H1 (cell line): ENCODE measurements around the gene WNK3. TPM values are rescaled to one million over a fixed set of nuclear protein-coding genes. Genes with fewer than 3 reads are reported as not detected.

Experiments
- CTCF ChIA-PET: fragments of 300-600 bp; sonication (Branson Sonifier 250); formaldehyde crosslinking; loops from one replicate; lab custom pipeline; 2021; ENCODE audit not compliant: partially characterized antibody; lab: Charles Lee
- POLR2A ChIA-PET: fragments of 300-600 bp; sonication (Branson Sonifier 250); formaldehyde crosslinking; loops from one replicate; lab custom pipeline; 2021; ENCODE audit warnings: inconsistent platforms; ENCODE audit not compliant: partially characterized antibody; lab: Charles Lee
- DNase-seq, 2 experiments: peaks; one replicate each; pipeline versions ENCODE4 v3.0.0 to v3.0.0-alpha.2; 2010 to 2022; ENCODE audit warnings: low spot score in 2 of 2, low read depth in 1 of 2, mixed read lengths in 1 of 2
- FAIRE-seq: peaks from 2 replicates; lab custom pipeline; 2011; peaks lifted over from hg19 to GRCh38; lab: Jason Lieb, UNC
- H2AFZ ChIP-seq: 2 replicates; pipeline ENCODE4 v1.8.1; 2012; ENCODE audit warnings: low read length, inconsistent platforms
- H2AK5ac ChIP-seq: 2 replicates; pipeline ENCODE4 v1.6.1; 2013; ENCODE audit warnings: low read depth, low read length
- H2BK120ac ChIP-seq: replicated peaks from 2 replicates; pipeline ENCODE3; 2013; ENCODE audit warnings: low read depth, low read length, inconsistent platforms
- H2BK12ac ChIP-seq: 2 replicates; pipeline ENCODE4 v1.6.1; 2013; ENCODE audit warnings: low read depth, low read length
- H2BK15ac ChIP-seq: 2 replicates; pipeline ENCODE4 v1.6.1; 2013; ENCODE audit warnings: low read length
- H2BK20ac ChIP-seq: 2 replicates; pipeline ENCODE4 v1.6.1; 2013; ENCODE audit warnings: low read length
- H2BK5ac ChIP-seq: 2 replicates; pipeline ENCODE4 v1.6.1; 2013; ENCODE audit warnings: low read depth, low read length
- H3K14ac ChIP-seq: 2 replicates; pipeline ENCODE4 v1.6.1; 2013; ENCODE audit warnings: inconsistent platforms; ENCODE audit not compliant: insufficient read length
- H3K18ac ChIP-seq: 2 replicates; pipeline ENCODE4 v1.6.1; 2013; ENCODE audit warnings: low read length; ENCODE audit errors: extremely low read depth
- H3K23ac ChIP-seq: 2 replicates; pipeline ENCODE4 v1.6.1; 2013; ENCODE audit warnings: inconsistent platforms; ENCODE audit not compliant: insufficient read length
- H3K23me2 ChIP-seq: 2 replicates; pipeline ENCODE4 v1.6.1; 2013; ENCODE audit warnings: low read depth, low read length
- H3K27ac ChIP-seq: 2 replicates; pipeline ENCODE4 v1.6.1; 2011; ENCODE audit warnings: low read depth, low read length, inconsistent platforms
- H3K27me3 ChIP-seq, 4 experiments: replicated peaks in 1 of 4; 1 replicate in 1 of 4; 2 replicates in 3 of 4; pipeline versions ENCODE4 v1.6.1 to v1.8.1; 2011 to 2013; ENCODE audit warnings: low read length in 3 of 4, mild to moderate bottlenecking in 3 of 4, inconsistent platforms in 2 of 4, mixed read lengths in 2 of 4, moderate library complexity in 1 of 4; ENCODE audit not compliant: control insufficient read depth in 3 of 4, insufficient read depth in 3 of 4; ENCODE audit errors: extremely low read depth in 1 of 4
- H3K36me3 ChIP-seq, 4 experiments: 2 replicates each; pipeline versions ENCODE4 v1.6.1 to v1.8.1; 2011 to 2013; ENCODE audit warnings: mild to moderate bottlenecking in 4 of 4, low read length in 3 of 4, moderate library complexity in 2 of 4, control low read depth in 1 of 4, inconsistent platforms in 1 of 4; ENCODE audit not compliant: insufficient read depth in 4 of 4, control insufficient read depth in 2 of 4
- H3K4ac ChIP-seq: replicated peaks from 2 replicates; pipeline ENCODE3; 2013; ENCODE audit warnings: low read length, low read depth, mixed read lengths, inconsistent platforms; ENCODE audit not compliant: insufficient read length
- H3K4me1 ChIP-seq, 4 experiments: replicated peaks in 1 of 4; 1 replicate in 1 of 4; 2 replicates in 3 of 4; pipeline versions ENCODE4 v1.6.1 to v1.8.1; 2011 to 2013; ENCODE audit warnings: low read length in 3 of 4, inconsistent platforms in 2 of 4, mixed read lengths in 1 of 4; ENCODE audit not compliant: insufficient read depth in 4 of 4, control insufficient read depth in 3 of 4
- H3K4me2 ChIP-seq, 2 experiments: 2 replicates each; pipeline versions ENCODE4 v1.6.1 to v1.8.1; 2011 to 2013; ENCODE audit warnings: low read depth in 2 of 2, low read length in 2 of 2, control low read depth in 1 of 2, inconsistent platforms in 1 of 2, mild to moderate bottlenecking in 1 of 2; ENCODE audit not compliant: insufficient read depth in 1 of 2
- H3K4me3 ChIP-seq, 4 experiments: fragments of 200-600, 300-600 bp in 1 of 4; sonication (generic), shearing (Covaris generic), sonication (Bioruptor Twin) in 1 of 4; 2 replicates each; pipeline versions ENCODE4 v1.5.1 to v1.8.1; 2011 to 2016; ENCODE audit warnings: low read length in 4 of 4, low read depth in 3 of 4, control low read depth in 2 of 4, inconsistent platforms in 2 of 4, mild to moderate bottlenecking in 2 of 4, mixed read lengths in 1 of 4, moderate library complexity in 1 of 4; ENCODE audit not compliant: insufficient read depth in 2 of 4; ENCODE audit errors: extremely low read depth in 1 of 4
- H3K56ac ChIP-seq: replicated peaks from 2 replicates; pipeline ENCODE3; 2013; ENCODE audit warnings: low read depth, mild to moderate bottlenecking, mixed read lengths, low read length, inconsistent platforms; ENCODE audit not compliant: insufficient read length
- H3K79me1 ChIP-seq: 2 replicates; pipeline ENCODE4 v1.6.1; 2013; ENCODE audit warnings: low read depth, low read length, control low read depth
- H3K79me2 ChIP-seq, 2 experiments: 2 replicates each; pipeline versions ENCODE4 v1.6.1 to v1.8.1; 2012 to 2013; ENCODE audit warnings: low read length in 2 of 2, mild to moderate bottlenecking in 2 of 2, inconsistent platforms in 1 of 2; ENCODE audit not compliant: insufficient read depth in 2 of 2, control insufficient read depth in 1 of 2
- H3K9ac ChIP-seq, 4 experiments: replicated peaks in 1 of 4; 1 replicate in 1 of 4; 2 replicates in 3 of 4; pipeline versions ENCODE4 v1.6.1 to v1.8.1; 2011 to 2013; ENCODE audit warnings: low read depth in 3 of 4, low read length in 3 of 4, control low read depth in 2 of 4, mild to moderate bottlenecking in 2 of 4, moderate library complexity in 2 of 4, inconsistent platforms in 1 of 4; ENCODE audit errors: extremely low read depth in 1 of 4
- H3K9me3 ChIP-seq, 2 experiments: 2 replicates each; pipeline versions ENCODE4 v1.6.1 to v1.8.1; 2012 to 2013; ENCODE audit warnings: mild to moderate bottlenecking in 2 of 2, moderate library complexity in 2 of 2, control low read depth in 1 of 2, inconsistent platforms in 1 of 2, low read depth in 1 of 2, low read length in 1 of 2, mixed read lengths in 1 of 2; ENCODE audit not compliant: insufficient read depth in 2 of 2
- H4K20me1 ChIP-seq, 2 experiments: replicated peaks in 1 of 2; 2 replicates each; pipeline versions ENCODE3 to v1.8.1; 2011 to 2013; ENCODE audit warnings: inconsistent platforms in 2 of 2, low read length in 2 of 2, mild to moderate bottlenecking in 1 of 2; ENCODE audit not compliant: insufficient read depth in 2 of 2, control insufficient read depth in 1 of 2
- H4K5ac ChIP-seq: 2 replicates; pipeline ENCODE4 v1.6.1; 2013; ENCODE audit warnings: low read length, low read depth, mixed read lengths, inconsistent platforms; ENCODE audit not compliant: insufficient read length
- H4K8ac ChIP-seq: 2 replicates; pipeline ENCODE4 v1.8.0; 2013; ENCODE audit warnings: mild to moderate bottlenecking, moderate library complexity, low read length, inconsistent platforms; ENCODE audit not compliant: insufficient read depth; ENCODE audit errors: extremely low read depth
- H4K91ac ChIP-seq: replicated peaks from 2 replicates; pipeline ENCODE3; 2013; ENCODE audit warnings: low read length, mixed read lengths, inconsistent platforms; ENCODE audit not compliant: insufficient read length
- CBX5 ChIP-seq: fragments of 300-800, 300-1000 bp; sonication (generic); IDR thresholded peaks from 2 replicates; pipeline ENCODE4 v1.7.1; 2016; ENCODE audit warnings: antibody characterized with exemption, low read length, low read depth
- EP300 ChIP-seq, 2 experiments: IDR thresholded peaks; 1 replicate in 1 of 2; 2 replicates in 1 of 2; pipeline ENCODE4 v1.6.1; 2011 to 2012; ENCODE audit warnings: low read depth in 2 of 2, low read length in 2 of 2, mild to moderate bottlenecking in 2 of 2, borderline replicate concordance in 1 of 2, inconsistent platforms in 1 of 2, moderate library complexity in 1 of 2
- KDM5A ChIP-seq: fragments of 200-600 bp; IDR thresholded peaks from 2 replicates; pipeline ENCODE4 v1.7.1; 2012; ENCODE audit warnings: mild to moderate bottlenecking, low read length, inconsistent platforms, mixed read lengths
- SIRT6 ChIP-seq: IDR thresholded peaks from one replicate; pipeline ENCODE4 v1.7.1; 2012; ENCODE audit warnings: low read length, inconsistent platforms
- SP2 ChIP-seq: IDR thresholded peaks from 2 replicates; pipeline ENCODE4 v1.6.1; 2012; ENCODE audit warnings: mild to moderate bottlenecking, low read length, inconsistent platforms
- WGBS, 2 experiments: shearing (Covaris generic) in 1 of 2; methylation state at CpG; one replicate each; pipeline versions ENCODE4 v1.1.6 to v1.1.7; 2013 to 2015; ENCODE audit warnings: low lambda C conversion rate in 2 of 2, mixed read lengths in 2 of 2, inconsistent platforms in 1 of 2, low coverage in 1 of 2, missing lambda C conversion rate in 1 of 2; ENCODE audit not compliant: insufficient replicate concordance in 2 of 2, insufficient coverage in 1 of 2, insufficient read length in 1 of 2; ENCODE audit errors: extremely low coverage in 1 of 2, missing lambda C conversion rate in 1 of 2; 5-methylcytosine and 5-hydroxymethylcytosine counted together
- polyA plus RNA-seq, 7 experiments: library from polyadenylated mRNA; depleted of rRNA in 3 of 7; stranded (reverse) in 5 of 7; unstranded in 2 of 7; fragments of >200 nt in 5 of 7; fragments of 200-250 nt in 2 of 7; gene quantifications; 1 replicate in 5 of 7; 2 replicates in 1 of 7; 4 replicates in 1 of 7; pipeline versions ENCODE4 v1.2.1 to v1.2.3, GENCODE V29; 2011 to 2013; ENCODE audit warnings: missing spikeins in 2 of 7, mixed read lengths in 2 of 7
- total RNA-seq: library from RNA; stranded (reverse); fragmentation: NEBNext Ultra II Directional; extraction: Animal tissue kit (Norgen Biotek cat#: 25700); gene quantifications from 2 replicates; pipeline ENCODE4 v1.2.1, GENCODE V29; 2021

WNK3 gene
- total and polyA plus RNA-seq, 2 of the 8 experiments (the other 6 are each of a cell fraction or from before 2014, with no cell fraction given): 5.5 to 37.5 TPM

GRCh38 chrX:54184474-54184873, 173.4 kb downstream of the WNK3 start:
- Histone ChIP-seq H4K91ac (no peak overlapping the region), H3K4me1 (peaks cover 0 to 4% (median under 1%) of the 10 kb centered on the region in 4 experiments; a peak in 2 of 7 replicates), H2BK15ac (no peak overlapping the region), H2BK20ac (no peak overlapping the region), H3K79me1 (no peaks in the 10 kb centered on the region), H3K56ac (no peak overlapping the region), H2BK12ac (no peak overlapping the region), H3K9me3 (no peaks in the 10 kb centered on the region; a peak in 1 of 4 replicates), H2BK5ac (no peak overlapping the region), H4K20me1 (peaks cover under 1 to 4% of the 10 kb centered on the region in 2 experiments), H3K18ac (no peak overlapping the region), H3K79me2 (peaks cover 11 to 31% of the 10 kb centered on the region in 2 experiments), H4K8ac (no peak overlapping the region), H3K36me3 (no peaks in the 10 kb centered on the region), H3K14ac (no peak overlapping the region), H3K4me2 (no peak overlapping the region), H2AFZ (no peak overlapping the region), H3K9ac (no peak overlapping the region), H3K23me2 (0 out of 2 replicates have a peak, but pooled peaks cover 4% of the 10 kb centered on the region), H3K27ac (no peak overlapping the region), H3K23ac (no peak overlapping the region), H3K4me3 (no peak overlapping the region), H2AK5ac (no peak overlapping the region), H3K27me3 (no peaks in the 10 kb centered on the region), H3K4ac (no peak overlapping the region), H2BK120ac (no peak overlapping the region), H4K5ac (no peak overlapping the region)
- ChIA-PET POLR2A (interaction anchor here (0.6 to 2.7 kb wide), 3 partner anchors 13 to 494 kb away, joined by 3 to 18 read pairs (median 11); partner anchors contain the start of gene PHF8), CTCF (no interaction called here)
- FAIRE-seq: no peak
- DNase-seq: no peak
- WGBS, 2 experiments: 87% methylated on average over 2 of the region's 2 CpGs; no CpG with 5 or more reads in 1 of the 2 experiments
- TF ChIP-seq EP300 (IDR thresholded peaks at IDR 0.05; ENCODE audit: borderline replicate concordance in 1 of 2, low read depth in 2 of 2, low read length in 2 of 2) (no peak), KDM5A (no peak), CBX5 (no peak), SP2 (no peak), SIRT6 (no peak)
